Astrocyte (in vitro differentiated cells and primary cell): ENCODE data around the gene GYG2. TPM values are rescaled to one million over a fixed set of nuclear protein-coding genes. Genes with fewer than 3 reads are reported as not detected.
A peak's percentile ranks its signal among the peaks of the same experiment; 100 is the strongest.

Experiments used
- DNase-seq: peaks from one replicate; pipeline ENCODE4 v3.0.0-alpha.2; 2010; ENCODE audit warnings: low read depth
- FAIRE-seq: peaks from 2 replicates; lab custom pipeline; 2011; peaks lifted over from hg19 to GRCh38; lab: Jason Lieb, UNC
- H2AFZ ChIP-seq: 2 replicates; pipeline ENCODE4 v1.6.0; 2012; ENCODE audit warnings: low read depth, low read length, inconsistent platforms
- H3K27ac ChIP-seq: 2 replicates; pipeline ENCODE4 v1.5.1; 2011; ENCODE audit warnings: low read depth, low read length, inconsistent platforms
- H3K27me3 ChIP-seq: 2 replicates; pipeline ENCODE4 v1.6.0; 2011; ENCODE audit warnings: low read length, inconsistent platforms; ENCODE audit not compliant: insufficient read depth
- H3K36me3 ChIP-seq: 2 replicates; pipeline ENCODE4 v1.5.1; 2011; ENCODE audit warnings: low read length, inconsistent platforms; ENCODE audit not compliant: insufficient read depth
- H3K4me1 ChIP-seq: 2 replicates; pipeline ENCODE4 v1.5.1; 2011; ENCODE audit warnings: low read length, inconsistent platforms; ENCODE audit not compliant: insufficient read depth
- H3K4me2 ChIP-seq: 2 replicates; pipeline ENCODE4 v1.6.0; 2012; ENCODE audit warnings: low read length, inconsistent platforms
- H3K4me3 ChIP-seq: 2 replicates; pipeline ENCODE4 v1.5.1; 2011; ENCODE audit warnings: low read depth, mild to moderate bottlenecking, low read length, inconsistent platforms; ENCODE audit not compliant: insufficient read depth
- H3K79me2 ChIP-seq: 2 replicates; pipeline ENCODE4 v1.6.0; 2012; ENCODE audit warnings: mild to moderate bottlenecking, low read length, inconsistent platforms; ENCODE audit not compliant: insufficient read depth
- H3K9ac ChIP-seq: 2 replicates; pipeline ENCODE4 v1.6.0; 2012; ENCODE audit warnings: mild to moderate bottlenecking, low read length, inconsistent platforms
- H3K9me3 ChIP-seq: 2 replicates; pipeline ENCODE4 v1.5.1; 2012; ENCODE audit warnings: low read depth, mild to moderate bottlenecking, low read length, inconsistent platforms; ENCODE audit not compliant: insufficient read depth
- H4K20me1 ChIP-seq: 2 replicates; pipeline ENCODE4 v1.6.0; 2012; ENCODE audit warnings: low read length, inconsistent platforms; ENCODE audit not compliant: insufficient read depth
- H3K27ac Mint-ChIP-seq: one replicate; pipeline ENCODE4 v1.8.0; 2021; ENCODE audit warnings: mild to moderate bottlenecking, mixed read lengths; ENCODE audit not compliant: unreplicated experiment
- H3K27me3 Mint-ChIP-seq: one replicate; pipeline ENCODE4 v1.8.0; 2021; ENCODE audit warnings: low read depth, mixed read lengths; ENCODE audit not compliant: unreplicated experiment
- H3K36me3 Mint-ChIP-seq: one replicate; pipeline ENCODE4 v1.8.0; 2021; ENCODE audit warnings: low read depth, mixed read lengths; ENCODE audit not compliant: unreplicated experiment
- H3K4me1 Mint-ChIP-seq: one replicate; pipeline ENCODE4 v1.8.0; 2021; ENCODE audit warnings: low read depth, mixed read lengths; ENCODE audit not compliant: unreplicated experiment
- H3K4me3 Mint-ChIP-seq: one replicate; pipeline ENCODE4 v1.8.0; 2021; ENCODE audit warnings: mild to moderate bottlenecking, moderate library complexity, mixed read lengths; ENCODE audit not compliant: unreplicated experiment
- H3K9me3 Mint-ChIP-seq: one replicate; pipeline ENCODE4 v1.8.0; 2021; ENCODE audit warnings: mild to moderate bottlenecking, mixed read lengths; ENCODE audit not compliant: unreplicated experiment
- EZH2 ChIP-seq: IDR thresholded peaks from 2 replicates; pipeline ENCODE4 v1.6.1; 2012; ENCODE audit warnings: mild to moderate bottlenecking, low read length, inconsistent platforms; ENCODE audit not compliant: insufficient read depth
- total RNA-seq: library from RNA; stranded (reverse); gene quantifications from 2 replicates; pipeline ENCODE4 v1.2.1, GENCODE V29; 2021
- TF ChIP-seq, protein P1 (sequence below): IDR thresholded peaks from 2 replicates; pipeline ENCODE4 v1.5.1; 2011; ENCODE audit warnings: low read depth, mild to moderate bottlenecking, inconsistent platforms, low read length, moderate library complexity; ENCODE audit not compliant: insufficient read depth

The GYG2 gene
- total RNA-seq, 1 donor from 2014 or later: 15.5 TPM

DNA sequence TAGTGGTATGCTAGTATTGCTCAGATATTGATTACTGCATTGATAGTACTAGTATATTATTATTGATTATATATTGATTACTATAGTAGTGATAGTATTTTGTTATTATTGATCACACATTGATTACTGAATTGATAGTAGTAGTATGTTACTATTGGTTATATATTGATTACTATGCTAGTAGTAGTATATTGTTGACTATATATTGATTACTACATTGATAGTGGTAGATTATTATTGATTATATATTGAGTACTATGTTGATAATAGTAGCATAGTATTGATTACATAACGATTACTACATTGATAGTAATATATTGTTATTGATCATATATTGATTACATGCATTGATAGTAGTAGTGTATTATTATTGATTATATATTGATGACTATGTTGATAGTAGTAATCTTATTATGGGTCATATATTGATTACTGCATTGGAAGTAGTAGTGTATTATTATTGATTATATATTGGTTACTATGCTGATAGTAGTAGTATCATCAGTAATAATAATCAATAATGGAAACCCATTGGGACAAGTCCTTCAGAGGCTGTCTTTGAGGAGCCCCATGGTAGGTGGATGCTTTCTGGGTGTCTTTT lies 30.6 kb downstream of the GYG2 start:
- no peaks in the 10 kb centered on the region for H3K36me3 ChIP-seq
- H3K9me3 ChIP-seq: no peaks in the 10 kb centered on the region
- H3K27me3 Mint-ChIP-seq: no peaks in the 10 kb centered on the region
- no peak overlapping the region for H3K4me3 ChIP-seq
- no peak overlapping the region for H2AFZ ChIP-seq
- H3K79me2 ChIP-seq: no peaks in the 10 kb centered on the region
- DNase-seq (no peak), FAIRE-seq (no peak)
- peaks cover 6% of the 10 kb centered on the region for H3K4me1 Mint-ChIP-seq
- no peak overlapping the region for H3K4me2 ChIP-seq
- H3K27me3 ChIP-seq: no peaks in the 10 kb centered on the region
- H4K20me1 ChIP-seq: no peaks in the 10 kb centered on the region
- no peak overlapping the region for H3K27ac ChIP-seq
- no peak overlapping the region for H3K9ac ChIP-seq
- H3K36me3 Mint-ChIP-seq: peaks cover 2% of the 10 kb centered on the region
- no peak overlapping the region for H3K27ac Mint-ChIP-seq
- no peaks in the 10 kb centered on the region for H3K9me3 Mint-ChIP-seq
- TF ChIP-seq, protein P1, sequence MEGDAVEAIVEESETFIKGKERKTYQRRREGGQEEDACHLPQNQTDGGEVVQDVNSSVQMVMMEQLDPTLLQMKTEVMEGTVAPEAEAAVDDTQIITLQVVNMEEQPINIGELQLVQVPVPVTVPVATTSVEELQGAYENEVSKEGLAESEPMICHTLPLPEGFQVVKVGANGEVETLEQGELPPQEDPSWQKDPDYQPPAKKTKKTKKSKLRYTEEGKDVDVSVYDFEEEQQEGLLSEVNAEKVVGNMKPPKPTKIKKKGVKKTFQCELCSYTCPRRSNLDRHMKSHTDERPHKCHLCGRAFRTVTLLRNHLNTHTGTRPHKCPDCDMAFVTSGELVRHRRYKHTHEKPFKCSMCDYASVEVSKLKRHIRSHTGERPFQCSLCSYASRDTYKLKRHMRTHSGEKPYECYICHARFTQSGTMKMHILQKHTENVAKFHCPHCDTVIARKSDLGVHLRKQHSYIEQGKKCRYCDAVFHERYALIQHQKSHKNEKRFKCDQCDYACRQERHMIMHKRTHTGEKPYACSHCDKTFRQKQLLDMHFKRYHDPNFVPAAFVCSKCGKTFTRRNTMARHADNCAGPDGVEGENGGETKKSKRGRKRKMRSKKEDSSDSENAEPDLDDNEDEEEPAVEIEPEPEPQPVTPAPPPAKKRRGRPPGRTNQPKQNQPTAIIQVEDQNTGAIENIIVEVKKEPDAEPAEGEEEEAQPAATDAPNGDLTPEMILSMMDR: no peak
- no peak for TF ChIP-seq EZH2
- no peak overlapping the region for H3K4me3 Mint-ChIP-seq
- H3K4me1 ChIP-seq: no peaks in the 10 kb centered on the region

DNA sequence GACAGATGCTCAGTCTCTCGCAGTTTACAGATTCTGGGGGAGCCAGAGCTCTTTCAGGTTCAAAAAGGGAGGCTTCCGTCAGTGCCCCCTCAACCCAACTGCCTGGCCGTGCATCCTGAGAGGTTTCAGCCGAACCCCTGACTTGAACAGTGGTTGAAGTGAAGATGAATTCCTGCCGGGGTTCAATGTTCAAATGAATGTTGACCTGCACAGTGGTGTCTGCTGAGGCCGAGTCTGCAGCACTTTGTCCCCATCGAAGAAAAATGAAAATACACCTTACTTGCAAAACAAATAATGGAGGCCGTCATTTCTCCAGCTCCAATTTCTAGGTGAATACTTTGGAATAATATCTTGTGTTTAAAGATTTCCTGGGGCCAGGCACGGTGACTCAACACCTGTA lies 33.7 kb downstream of the GYG2 start:
- no peaks in the 10 kb centered on the region for H3K27me3 ChIP-seq
- H3K9me3 ChIP-seq: no peaks in the 10 kb centered on the region
- H2AFZ ChIP-seq: no peak overlapping the region
- H3K27me3 Mint-ChIP-seq: no peaks in the 10 kb centered on the region
- H3K36me3 ChIP-seq: no peaks in the 10 kb centered on the region
- no peak overlapping the region for H3K9ac ChIP-seq
- no peaks in the 10 kb centered on the region for H4K20me1 ChIP-seq
- peak; percentile 54 for FAIRE-seq
- peaks cover 2% of the 10 kb centered on the region for H3K36me3 Mint-ChIP-seq
- DNase-seq: no peak
- no peak overlapping the region for H3K4me2 ChIP-seq
- no peaks in the 10 kb centered on the region for H3K4me1 ChIP-seq
- H3K27ac Mint-ChIP-seq: no peak overlapping the region
- no peak overlapping the region for H3K4me3 Mint-ChIP-seq
- peaks cover 6% of the 10 kb centered on the region for H3K4me1 Mint-ChIP-seq
- no peak for TF ChIP-seq EZH2
- TF ChIP-seq, protein P1: no peak
- H3K4me3 ChIP-seq: no peak overlapping the region
- H3K27ac ChIP-seq: no peak overlapping the region
- H3K79me2 ChIP-seq: no peaks in the 10 kb centered on the region
- no peaks in the 10 kb centered on the region for H3K9me3 Mint-ChIP-seq

DNA sequence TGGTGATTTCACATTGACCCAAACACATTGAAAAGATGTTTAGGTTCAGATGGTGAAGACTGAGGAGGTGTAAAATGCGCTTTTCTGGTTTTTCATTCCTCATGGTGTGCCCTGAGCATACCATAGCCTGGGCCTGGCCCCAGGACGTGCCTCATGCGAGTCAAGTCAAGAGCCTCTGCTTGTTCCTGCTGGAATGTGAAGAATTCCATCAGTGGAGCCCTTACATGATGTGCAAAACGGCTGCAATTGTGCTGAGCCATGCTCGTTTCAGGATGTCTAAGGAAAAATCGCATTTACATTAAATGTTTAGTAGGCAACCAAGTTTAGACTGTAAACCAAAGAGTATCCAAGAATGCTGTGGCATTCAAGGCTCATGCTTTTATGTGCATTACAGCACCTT lies 34.9 kb downstream of the GYG2 start:
- Histone ChIP-seq H3K79me2 (no peaks in the 10 kb centered on the region), H3K9ac (no peak overlapping the region), H3K9me3 (no peaks in the 10 kb centered on the region), H4K20me1 (no peaks in the 10 kb centered on the region), H3K4me1 (no peaks in the 10 kb centered on the region), H3K4me3 (no peak overlapping the region), H3K27ac (no peak overlapping the region), H2AFZ (no peak overlapping the region), H3K4me2 (no peak overlapping the region), H3K36me3 (no peaks in the 10 kb centered on the region), H3K27me3 (no peaks in the 10 kb centered on the region)
- peak; percentile 16 for DNase-seq
- H3K27me3 Mint-ChIP-seq: no peaks in the 10 kb centered on the region
- peak overlapping the region; percentile 53 for H3K27ac Mint-ChIP-seq
- H3K9me3 Mint-ChIP-seq: no peaks in the 10 kb centered on the region
- peaks cover 2% of the 10 kb centered on the region for H3K36me3 Mint-ChIP-seq
- H3K4me1 Mint-ChIP-seq: peaks cover 6% of the 10 kb centered on the region
- no peak overlapping the region for H3K4me3 Mint-ChIP-seq
- FAIRE-seq: peak; percentile 87
- TF ChIP-seq, protein P1: no peak
- TF ChIP-seq EZH2: no peak
